Omental fat pad (tissue), 4 donors: ENCODE measurements around the gene SPACA7. TPM values are rescaled to one million over a fixed set of nuclear protein-coding genes. Genes with fewer than 3 reads are reported as not detected.

Source experiments
- ATAC-seq: fragments of 150-250 bp; one replicate; pipeline ENCODE4 v1.9.1; 2016; ENCODE audit warnings: mild to moderate bottlenecking, moderate library complexity; ENCODE audit not compliant: low FRiP score
- DNase-seq: peaks from one replicate; pipeline ENCODE4 v3.0.0-alpha.2; 2019; ENCODE audit warnings: low spot score
- CTCF ChIP-seq, 3 donors: fragments of 450-650 bp; IDR thresholded peaks; one replicate each; pipeline ENCODE4 v1.5.1; 2016 to 2017; ENCODE audit warnings: antibody characterized with exemption in 3 of 3, mild to moderate bottlenecking in 3 of 3, moderate library complexity in 2 of 3
- total RNA-seq, 4 donors: library from RNA; depleted of rRNA; stranded (reverse); fragments of >200 nt; gene quantifications; one replicate each; pipeline ENCODE4 v1.1.0, GENCODE V29; 2016

The SPACA7 gene
- total RNA-seq, 4 donors from 2014 or later = not detected

- TF ChIP-seq CTCF (IDR thresholded peaks at IDR 0.05) = no peak
- no peak for ATAC-seq
- no peak for DNase-seq
Measured at GRCh38 chr13:112451512-112452379, 75.6 kb downstream of the SPACA7 start.

GRCh38 chr13:112452380-112453206 is 76.4 kb downstream of the SPACA7 start:
- DNase-seq = no peak
- TF ChIP-seq CTCF (IDR thresholded peaks at IDR 0.05) = no peak
- ATAC-seq = no peak

DNA sequence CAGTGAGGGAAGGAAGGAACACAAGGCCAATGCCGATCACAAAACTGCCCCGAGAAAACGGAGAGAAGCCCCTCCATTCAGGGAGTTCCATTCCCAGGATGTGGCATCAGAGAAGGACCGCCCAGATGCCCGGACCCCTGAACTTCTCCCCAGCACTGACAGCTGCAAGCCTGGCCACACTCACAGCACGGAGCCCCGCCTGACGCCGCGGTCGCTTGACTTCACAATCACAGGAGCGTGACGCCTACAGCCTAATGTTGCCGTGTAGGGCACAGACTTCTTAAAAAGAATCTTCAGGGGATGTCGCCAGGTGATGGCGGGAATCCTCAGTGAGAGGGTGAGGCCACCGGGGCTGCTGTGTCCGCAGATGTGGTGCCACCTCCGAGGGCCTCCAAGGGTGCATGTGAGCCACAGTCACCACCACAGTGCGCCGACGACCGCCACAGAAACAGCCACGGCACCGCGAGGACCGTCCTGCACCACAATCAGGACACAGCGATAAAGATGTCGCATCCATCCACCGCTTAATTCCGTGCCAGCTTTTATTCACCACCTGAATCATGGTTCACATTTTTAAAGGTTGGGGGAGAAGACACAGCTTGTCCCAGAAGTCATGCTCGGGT is 77.2 kb downstream of the SPACA7 start:
- no peak for TF ChIP-seq CTCF (IDR thresholded peaks at IDR 0.05)
- no peak for DNase-seq
- no peak for ATAC-seq

DNA sequence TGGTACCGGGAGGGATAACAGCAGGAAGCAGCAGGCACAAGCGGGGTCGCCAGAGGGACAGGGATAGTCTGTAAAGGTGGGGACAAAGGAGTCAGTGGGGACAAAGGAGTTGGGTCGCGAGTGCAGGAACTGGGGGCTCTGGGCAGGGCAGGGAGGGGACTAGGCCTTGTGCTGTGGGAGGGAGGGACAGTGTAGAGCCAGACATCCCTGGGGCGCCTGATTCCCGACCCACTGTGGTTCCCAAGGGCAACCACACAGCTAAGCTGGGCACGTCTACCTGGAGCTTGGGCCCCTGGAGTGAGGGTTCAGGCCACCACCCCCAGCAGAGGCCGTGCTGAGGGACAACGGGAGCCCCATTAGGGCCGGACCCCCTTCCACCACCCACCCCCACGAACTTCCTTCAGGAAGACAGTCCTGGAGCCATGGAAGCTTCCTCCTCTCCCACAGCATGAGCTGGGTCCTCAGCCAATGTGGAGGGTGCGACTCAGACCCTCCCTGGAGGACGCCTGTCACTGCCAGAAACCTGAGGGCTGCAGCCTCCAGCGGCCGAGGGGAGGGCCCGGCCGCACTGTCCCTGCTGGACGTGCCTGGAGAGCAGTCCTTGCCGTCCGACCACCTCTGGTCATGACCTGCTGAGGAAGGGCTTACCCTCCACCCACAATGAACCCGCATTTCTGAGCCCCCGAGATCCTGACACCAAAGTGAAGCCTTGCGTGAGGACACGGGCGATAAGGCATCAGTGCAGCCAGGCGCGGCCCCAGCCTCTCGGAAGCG is 77.9 kb downstream of the SPACA7 start:
- TF ChIP-seq CTCF (IDR thresholded peaks at IDR 0.05) = no peak
- ATAC-seq (no peak), DNase-seq (no peak)

GRCh38 chr13:112454648-112455334 is 78.6 kb downstream of the SPACA7 start:
- ATAC-seq = no peak
- TF ChIP-seq CTCF (IDR thresholded peaks at IDR 0.05) = no peak
- no peak for DNase-seq

GRCh38 chr13:112455476-112456059 is 79.4 kb downstream of the SPACA7 start:
- ATAC-seq = no peak
- TF ChIP-seq CTCF (IDR thresholded peaks at IDR 0.05) = no peak
- DNase-seq = no peak
